CD4-positive, alpha-beta memory T cell (primary cell): ENCODE results near the gene INTS7. TPM values are rescaled to one million over a fixed set of nuclear protein-coding genes. Genes with fewer than 3 reads are reported as not detected.
A peak's percentile ranks its signal among the peaks of the same experiment; 100 is the strongest.
"Not testable (repeated sequence)": the region's sequence is repeated elsewhere in the genome, so short reads cannot be mapped to it uniquely, and the experiment has no call there.

Source experiments
- CTCF ChIA-PET: fragments of 350-600 bp; sonication (Branson Sonifier 250); formaldehyde crosslinking; loops from one replicate; lab custom pipeline; 2021; ENCODE audit warnings: inconsistent platforms; ENCODE audit not compliant: partially characterized antibody; lab: Charles Lee
- POLR2A ChIA-PET: fragments of 350-600 bp; sonication (Branson Sonifier 250); formaldehyde crosslinking; loops from one replicate; lab custom pipeline; 2021; ENCODE audit not compliant: partially characterized antibody; lab: Charles Lee
- DNase-seq, 5 donors: peaks; one replicate each; pipeline versions ENCODE4 v3.0.0 to v3.0.0-alpha.2; 2020 to 2022; ENCODE audit warnings: mixed read lengths in 1 of 5
- H3K27ac ChIP-seq: one replicate; pipeline ENCODE4 v1.7.0; 2013; ENCODE audit warnings: low read depth, low read length
- H3K27me3 ChIP-seq: 2 replicates; pipeline ENCODE4 v1.7.0; 2013; ENCODE audit warnings: mild to moderate bottlenecking, low read length, moderate library complexity; ENCODE audit not compliant: insufficient read depth
- H3K36me3 ChIP-seq: 2 replicates; pipeline ENCODE4 v1.7.0; 2013; ENCODE audit warnings: mild to moderate bottlenecking, low read length, moderate library complexity; ENCODE audit not compliant: insufficient read depth
- H3K4me1 ChIP-seq: 2 replicates; pipeline ENCODE4 v1.7.0; 2013; ENCODE audit warnings: mild to moderate bottlenecking, low read length, moderate library complexity; ENCODE audit not compliant: insufficient read depth
- H3K4me3 ChIP-seq, 2 donors: one replicate each; pipeline ENCODE4 v1.7.0; 2013; ENCODE audit warnings: low read length in 2 of 2, mild to moderate bottlenecking in 1 of 2
- H3K9me3 ChIP-seq, 2 donors: one replicate each; pipeline ENCODE4 v1.7.0; 2013; ENCODE audit warnings: low read length in 2 of 2, control low read depth in 1 of 2; ENCODE audit not compliant: control insufficient read depth in 1 of 2
- H3K27ac Mint-ChIP-seq, 7 donors: one replicate each; pipeline ENCODE4 v1.8.0; 2020 to 2021; ENCODE audit warnings: mixed read lengths in 7 of 7, mild to moderate bottlenecking in 6 of 7, inconsistent platforms in 3 of 7, moderate library complexity in 3 of 7
- H3K27me3 Mint-ChIP-seq, 2 donors: one replicate each; pipeline ENCODE4 v1.8.0; 2020 to 2021; ENCODE audit warnings: mixed read lengths in 2 of 2
- H3K36me3 Mint-ChIP-seq, 2 donors: one replicate each; pipeline ENCODE4 v1.8.0; 2020 to 2021; ENCODE audit warnings: mixed read lengths in 2 of 2, inconsistent platforms in 1 of 2, mild to moderate bottlenecking in 1 of 2
- H3K4me1 Mint-ChIP-seq, 4 donors: one replicate each; pipeline ENCODE4 v1.8.0; 2020 to 2021; ENCODE audit warnings: mixed read lengths in 4 of 4, mild to moderate bottlenecking in 1 of 4
- H3K4me3 Mint-ChIP-seq, 8 donors: one replicate each; pipeline ENCODE4 v1.8.0; 2020 to 2021; ENCODE audit warnings: mixed read lengths in 8 of 8, mild to moderate bottlenecking in 7 of 8, moderate library complexity in 6 of 8, inconsistent platforms in 3 of 8
- H3K9me3 Mint-ChIP-seq, 8 donors: one replicate each; pipeline ENCODE4 v1.8.0; 2020 to 2021; ENCODE audit warnings: mixed read lengths in 8 of 8, mild to moderate bottlenecking in 5 of 8, inconsistent platforms in 3 of 8, moderate library complexity in 1 of 8
- intact Hi-C: fragments of 100-400 bp; cut with micrococcal nuclease; formaldehyde crosslinking; loops from one replicate; pipeline ENCODE4 v1.15.1; 2023
- polyA plus RNA-seq, 2 donors: library from polyadenylated mRNA; unstranded; fragments of 300-500 nt; fragmentation: Illumina TruSeq; gene quantifications; one replicate each; pipeline ENCODE4 v1.2.3, GENCODE V29; 2021
- total RNA-seq, 2 experiments: library from RNA; stranded (reverse); gene quantifications; one replicate each; pipeline ENCODE4 v1.2.3, GENCODE V29; 2021

The INTS7 gene
- total and polyA plus RNA-seq, 4 experiments from 2014 or later = 8.4 to 19.1 (median 10.9) TPM

DNA sequence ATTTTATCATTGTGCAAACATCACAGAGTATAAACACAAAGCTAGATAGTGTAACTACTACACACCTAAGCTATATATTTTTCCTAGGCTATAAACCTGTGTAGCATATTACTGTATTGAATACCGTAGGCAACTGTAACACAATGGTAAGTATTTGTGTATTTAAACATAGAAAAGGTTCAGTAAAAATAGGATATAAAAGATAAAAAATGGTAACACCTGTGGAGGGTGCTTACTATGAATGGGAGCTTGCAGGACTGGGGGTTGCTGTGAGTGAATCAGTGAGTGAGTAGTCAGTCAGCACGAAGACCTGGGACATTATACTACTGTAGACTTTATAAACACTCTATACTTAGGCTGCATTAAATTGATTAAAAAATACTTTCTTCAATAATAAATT, 4.3 kb upstream of the INTS7 start:
- ChIA-PET CTCF (interaction anchor here (0.9 to 2.8 kb wide), 8 partner anchors 11 to 417 kb away, joined by 3 to 18 read pairs (median 5); no protein-coding TSS in a partner anchor), POLR2A (interaction anchor here (1.4 kb wide), 1 partner anchor 247 kb away, joined by 3 read pairs; no protein-coding TSS in a partner anchor)
- no peaks in the 10 kb centered on the region for H3K27me3 ChIP-seq
- no peaks in the 10 kb centered on the region for H3K9me3 ChIP-seq
- H3K4me3 Mint-ChIP-seq = no peak overlapping the region
- peaks cover 18 to 46% (median 23%) of the 10 kb centered on the region in 4 donors for H3K4me1 Mint-ChIP-seq
- peaks cover 24% of the 10 kb centered on the region for H3K4me1 ChIP-seq
- H3K9me3 Mint-ChIP-seq = peaks cover 0 to 3% (median 0%) of the 10 kb centered on the region in 8 donors
- no peak overlapping the region for H3K27ac Mint-ChIP-seq
- DNase-seq = no peak
- no peak overlapping the region for H3K4me3 ChIP-seq
- H3K36me3 Mint-ChIP-seq = peaks cover 0 to 11% of the 10 kb centered on the region in 2 donors
- intact Hi-C loops = loop anchor here (5.0 kb wide), 1 partner anchor 518 kb away; no protein-coding TSS in a partner anchor
- H3K27ac ChIP-seq = no peak overlapping the region
- no peaks in the 10 kb centered on the region for H3K27me3 Mint-ChIP-seq
- H3K36me3 ChIP-seq = no peaks in the 10 kb centered on the region

DNA sequence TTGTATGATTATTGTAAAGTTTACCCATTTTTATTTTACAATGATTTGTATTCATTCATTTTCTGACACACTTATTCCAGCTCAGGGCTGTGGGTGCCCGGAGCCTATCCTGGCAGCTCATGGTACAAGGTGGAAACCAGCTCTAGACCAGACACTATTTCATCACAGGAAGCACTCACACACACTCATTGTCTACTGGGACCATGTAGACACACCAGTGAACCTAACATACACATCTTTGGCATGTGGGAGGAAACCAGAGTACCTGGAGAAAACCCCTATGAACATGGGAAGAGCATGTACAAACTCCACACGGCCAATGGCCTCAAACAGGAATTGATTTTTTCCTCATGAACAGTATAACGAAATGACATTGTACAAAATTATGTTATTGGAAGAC, 2.5 kb upstream of the INTS7 start:
- intact Hi-C loops = loop anchor here (5.0 kb wide), 1 partner anchor 519 kb away; no protein-coding TSS in a partner anchor
- Histone ChIP-seq H3K4me1 (peaks cover 42% of the 10 kb centered on the region), H3K27me3 (no peaks in the 10 kb centered on the region), H3K4me3 (no peak overlapping the region), H3K9me3 (no peaks in the 10 kb centered on the region), H3K36me3 (no peaks in the 10 kb centered on the region), H3K27ac (no peak overlapping the region)
- no peaks in the 10 kb centered on the region for H3K27me3 Mint-ChIP-seq
- ChIA-PET CTCF (interaction anchor here (0.7 to 2.1 kb wide), 2 partner anchors 33 to 418 kb away, joined by 3 to 6 read pairs; no protein-coding TSS in a partner anchor), POLR2A (no interaction called here)
- peaks cover 0 to 11% of the 10 kb centered on the region in 2 donors for H3K36me3 Mint-ChIP-seq
- H3K9me3 Mint-ChIP-seq = peaks cover 0 to 3% (median 0%) of the 10 kb centered on the region in 8 donors
- H3K27ac Mint-ChIP-seq = peak overlapping the region in 3 of 7 donors; percentile 16 to 74 (median 19)
- no peak overlapping the region for H3K4me3 Mint-ChIP-seq
- no peak for DNase-seq
- peaks cover 26 to 54% (median 33%) of the 10 kb centered on the region in 4 donors for H3K4me1 Mint-ChIP-seq

DNA sequence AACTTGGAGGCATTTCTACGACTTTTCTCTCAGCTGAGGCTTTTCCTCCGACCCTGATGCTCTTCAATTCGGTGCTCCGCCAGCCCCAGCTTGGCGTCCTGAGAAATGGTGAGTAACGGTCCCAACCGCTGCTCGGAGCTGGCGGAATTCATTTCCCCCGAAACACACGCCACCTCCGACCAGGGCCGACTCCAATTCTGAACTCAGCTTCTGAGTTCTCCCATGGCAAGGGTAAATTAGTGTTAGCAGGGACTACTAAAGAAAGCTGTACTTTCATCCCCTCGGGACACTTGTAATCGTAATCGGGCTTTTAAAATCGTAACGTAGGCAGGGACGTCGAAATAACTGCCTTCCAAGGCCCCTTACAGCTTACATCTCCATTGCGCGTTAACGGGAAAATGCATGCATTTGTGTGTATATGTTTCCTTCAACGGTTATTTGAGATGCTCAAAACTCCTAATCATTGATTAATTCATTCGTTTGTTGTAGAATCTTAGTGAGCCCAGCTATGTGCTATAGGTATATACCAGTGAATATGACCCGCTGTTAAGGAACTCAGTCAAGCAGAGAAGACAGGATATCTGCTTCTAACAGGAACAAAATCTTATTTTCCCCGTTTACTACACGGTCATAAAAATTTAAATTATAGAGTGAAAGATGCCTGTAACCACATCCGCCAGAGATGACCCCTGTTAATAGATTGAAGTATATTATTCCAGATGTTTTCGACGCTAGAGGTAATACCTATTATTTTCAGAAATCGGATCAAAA, 663 bp upstream of the INTS7 start:
- peaks cover 57% of the 10 kb centered on the region for H3K4me1 ChIP-seq
- Mint-ChIP-seq H3K4me1 (peaks cover 38 to 71% (median 46%) of the 10 kb centered on the region in 4 donors), H3K27me3 (no peaks in the 10 kb centered on the region), H3K4me3 (peak overlapping the region; percentile 90 to 99 (median 98)), H3K9me3 (peaks cover 0 to 3% (median 0%) of the 10 kb centered on the region in 8 donors), H3K36me3 (peaks cover 0 to 11% of the 10 kb centered on the region in 2 donors), H3K27ac (peak overlapping the region; percentile 92 to 99 (median 98))
- H3K36me3 ChIP-seq = no peaks in the 10 kb centered on the region
- ChIA-PET POLR2A (interaction anchor here (0.5 to 3.8 kb wide), 20 partner anchors 9 to 1475 kb away, joined by 3 to 40 read pairs (median 4); partner anchors contain the start of genes FLVCR1 and PPP2R5A), CTCF (interaction anchor here (0.5 to 5.4 kb wide), 61 partner anchors 8 to 1709 kb away, joined by 3 to 53 read pairs (median 4); partner anchors contain the start of gene PACC1)
- no peak for DNase-seq
- peak overlapping the region; percentile 75 for H3K27ac ChIP-seq
- H3K4me3 ChIP-seq = peak overlapping the region; percentile 68 to 78
- H3K27me3 ChIP-seq = no peaks in the 10 kb centered on the region
- no peaks in the 10 kb centered on the region for H3K9me3 ChIP-seq
- intact Hi-C loops = loop anchor here (1.0 to 5.0 kb wide), 10 partner anchors 24 to 979 kb away; partner anchors contain the start of genes ANGEL2, LPGAT1, NSL1 and PPP2R5A

DNA sequence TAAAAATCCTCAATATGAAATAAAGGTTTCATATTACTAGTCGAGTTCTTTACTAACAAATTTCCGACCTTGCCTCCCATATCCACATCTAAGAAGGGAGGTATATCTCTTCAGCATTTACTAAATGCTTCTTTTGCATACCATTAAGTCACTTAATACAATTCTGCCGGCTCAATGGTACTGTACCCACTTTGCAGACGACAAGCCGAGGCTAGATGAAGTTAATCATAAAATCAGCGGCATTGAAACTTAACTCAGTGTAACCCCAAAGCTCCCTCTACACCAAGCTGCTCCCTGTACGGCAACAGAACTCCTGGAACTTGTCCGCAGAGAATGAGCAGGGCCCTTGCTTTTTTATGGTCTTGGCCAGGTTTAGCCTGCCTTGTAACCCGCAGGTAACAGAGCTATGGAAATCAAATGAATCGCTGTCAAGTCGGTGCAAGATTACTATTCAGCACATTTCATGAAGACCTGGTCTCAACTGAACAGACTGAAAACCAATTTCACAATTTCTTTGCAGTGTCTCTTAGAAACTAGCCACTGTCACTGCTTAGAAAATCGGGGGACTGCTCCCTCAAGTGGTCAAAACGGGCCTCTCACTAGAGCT, 738 bp downstream of the INTS7 start:
- peaks cover 0 to 11% of the 10 kb centered on the region in 2 donors for H3K36me3 Mint-ChIP-seq
- ChIA-PET POLR2A (interaction anchor here (0.6 to 3.8 kb wide), 13 partner anchors 13 to 380 kb away, joined by 3 to 40 read pairs (median 5); partner anchors contain the start of genes PACC1 and PPP2R5A), CTCF (interaction anchor here (0.9 to 5.4 kb wide), 37 partner anchors 9 to 776 kb away, joined by 3 to 53 read pairs (median 8); no protein-coding TSS in a partner anchor)
- H3K27ac Mint-ChIP-seq = peak overlapping the region; percentile 92 to 99 (median 98)
- no peaks in the 10 kb centered on the region for H3K36me3 ChIP-seq
- H3K27me3 Mint-ChIP-seq = no peaks in the 10 kb centered on the region
- intact Hi-C loops = loop anchor here (1.0 to 5.0 kb wide), 10 partner anchors 22 to 981 kb away; partner anchors contain the start of genes ANGEL2, LPGAT1, NSL1 and PPP2R5A
- H3K4me1 Mint-ChIP-seq = peaks cover 37 to 69% (median 49%) of the 10 kb centered on the region in 4 donors
- H3K4me1 ChIP-seq = peaks cover 60% of the 10 kb centered on the region
- H3K4me3 Mint-ChIP-seq = peak overlapping the region; percentile 90 to 99 (median 98)
- peak overlapping the region; percentile 75 for H3K27ac ChIP-seq
- no peaks in the 10 kb centered on the region for H3K27me3 ChIP-seq
- H3K4me3 ChIP-seq = peak overlapping the region; percentile 68 to 71
- H3K9me3 ChIP-seq = no peaks in the 10 kb centered on the region
- H3K9me3 Mint-ChIP-seq = peaks cover 0 to 3% (median 0%) of the 10 kb centered on the region in 8 donors
- DNase-seq = no peak

DNA sequence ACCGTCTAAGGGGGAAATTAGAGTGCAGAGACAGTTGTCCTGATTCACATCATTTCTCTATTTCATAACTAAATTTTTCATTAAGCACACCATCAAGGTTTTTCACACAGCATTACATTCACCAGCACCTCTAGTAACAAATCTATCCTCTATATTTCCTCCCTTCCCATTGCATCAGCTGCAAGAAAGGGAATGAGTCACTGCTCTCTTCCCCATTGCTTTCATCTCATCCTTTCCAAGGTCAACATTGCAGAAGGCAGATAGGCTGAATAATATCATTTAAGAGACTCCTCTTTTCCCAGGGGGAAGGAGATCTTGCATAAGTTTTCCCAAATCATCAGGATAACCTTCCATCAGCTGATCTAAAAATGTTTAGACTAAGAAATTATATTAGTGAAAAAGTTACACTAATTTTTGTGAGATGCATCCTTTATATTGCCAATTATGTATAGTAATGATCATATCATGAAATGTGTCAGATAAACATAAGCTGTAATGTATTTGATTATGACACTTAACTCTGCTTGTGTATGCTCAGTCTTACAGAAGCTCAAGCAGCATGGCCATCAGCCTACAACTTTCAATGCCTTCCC, 4.3 kb downstream of the INTS7 start:
- no peaks in the 10 kb centered on the region for H3K27me3 ChIP-seq
- no peaks in the 10 kb centered on the region for H3K27me3 Mint-ChIP-seq
- H3K27ac ChIP-seq = no peak overlapping the region
- H3K4me3 ChIP-seq = no peak overlapping the region
- POLR2A ChIA-PET = no interaction called here
- H3K4me1 ChIP-seq = peaks cover 53% of the 10 kb centered on the region
- H3K27ac Mint-ChIP-seq = peak overlapping the region in 1 of 7 donors; percentile 10
- peak overlapping the region in 2 of 8 donors; percentile 7 to 25 for H3K4me3 Mint-ChIP-seq
- intact Hi-C loops = no loop called here
- CTCF ChIA-PET = interaction anchor here (1.0 to 5.4 kb wide), 4 partner anchors 9 to 425 kb away, joined by 3 to 28 read pairs (median 7); no protein-coding TSS in a partner anchor
- H3K9me3 Mint-ChIP-seq = peaks cover 0 to 5% (median 0%) of the 10 kb centered on the region in 8 donors
- H3K36me3 Mint-ChIP-seq = peaks cover 0 to 14% of the 10 kb centered on the region in 2 donors
- H3K9me3 ChIP-seq = no peaks in the 10 kb centered on the region
- no peak for DNase-seq
- no peaks in the 10 kb centered on the region for H3K36me3 ChIP-seq
- H3K4me1 Mint-ChIP-seq = peaks cover 34 to 67% (median 44%) of the 10 kb centered on the region in 4 donors

DNA sequence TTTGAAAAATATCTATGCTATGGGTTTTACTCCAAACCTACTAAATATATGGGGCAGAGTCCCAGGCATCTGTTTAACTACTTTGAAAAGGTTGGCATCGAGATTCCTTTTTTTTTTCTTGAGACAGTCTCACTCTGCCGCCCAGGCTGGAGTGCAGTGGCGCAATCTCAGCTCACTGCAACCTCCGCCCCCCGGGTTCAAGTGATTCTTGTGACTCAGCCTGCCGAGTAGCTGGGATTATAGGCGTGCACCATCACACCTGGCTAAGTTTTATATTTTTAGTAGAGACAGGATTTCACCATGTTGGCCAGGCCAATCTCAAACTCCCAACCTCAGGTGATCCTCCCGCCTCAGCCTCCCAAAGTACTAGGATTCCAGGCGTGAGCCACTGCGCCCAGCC, 7.6 kb downstream of the INTS7 start:
- H3K9me3 Mint-ChIP-seq, intact Hi-C loops, H3K36me3 ChIP-seq, H3K27me3 Mint-ChIP-seq, H3K9me3 ChIP-seq, DNase-seq, H3K27ac ChIP-seq, H3K27ac Mint-ChIP-seq, H3K4me3 Mint-ChIP-seq, H3K27me3 ChIP-seq, H3K4me3 ChIP-seq: not testable (repeated sequence)
- ChIA-PET CTCF (interaction anchor here (1.2 to 1.7 kb wide), 3 partner anchors 8 to 428 kb away, joined by 4 to 7 read pairs (median 5); partner anchors contain the start of genes DTL and INTS7), POLR2A (interaction anchor here (1.2 kb wide), 1 partner anchor 8 kb away, joined by 5 read pairs; the partner anchor contains the start of genes DTL and INTS7)
- peaks cover 12 to 19% of the 10 kb centered on the region in 2 donors for H3K36me3 Mint-ChIP-seq
- H3K4me1 ChIP-seq = peaks cover 31% of the 10 kb centered on the region
- H3K4me1 Mint-ChIP-seq = peaks cover 21 to 46% (median 26%) of the 10 kb centered on the region in 4 donors
